ENCODE measurements around the gene TFEB. TPM values are rescaled to one million over a fixed set of nuclear protein-coding genes. Genes with fewer than 3 reads are reported as not detected.

TFEB gene
- total RNA-seq, 1 donor from 2014 or later, result 0.13 TPM

- Mint-ChIP-seq H3K27me3 (ENCODE audit: insufficient read depth, low read depth) (peaks cover 14% of the 10 kb centered on the region), H3K27ac (peak overlapping the region; percentile 18), H3K4me3 (peak overlapping the region; percentile 11), H3K9me3 (no peaks in the 10 kb centered on the region), H3K36me3 (peaks cover 9% of the 10 kb centered on the region), H3K4me1 (peaks cover 22% of the 10 kb centered on the region)
- no peak for DNase-seq (ENCODE audit: low spot score)
- H3K9me3 ChIP-seq (ENCODE audit: low read depth), result no peaks in the 10 kb centered on the region
- peak overlapping the region; percentile 23 for H3K4me2 ChIP-seq
- no peak overlapping the region for H3K4me3 ChIP-seq
- peaks cover 11% of the 10 kb centered on the region for H3K4me1 ChIP-seq
- H3K79me2 ChIP-seq (ENCODE audit: low read depth), result no peaks in the 10 kb centered on the region
- H3K27ac ChIP-seq, result peak overlapping the region; percentile 50
- no peaks in the 10 kb centered on the region for H3F3A ChIP-seq (ENCODE audit: low read depth)
- TF ChIP-seq CTCF (IDR thresholded peaks at IDR 0.05), result no peak
- no peak overlapping the region for H3K9ac ChIP-seq
- H3K36me3 ChIP-seq, result no peaks in the 10 kb centered on the region
- no peak overlapping the region for H2AFZ ChIP-seq (replicated peaks)
- no peaks in the 10 kb centered on the region for H3K27me3 ChIP-seq
- H4K20me1 ChIP-seq (ENCODE audit: low read depth), result no peaks in the 10 kb centered on the region
Measured at GRCh38 chr6:41656002-41656691, 79.3 kb downstream of the TFEB start.

- Histone ChIP-seq H3K4me1 (peaks cover 11% of the 10 kb centered on the region), H3K36me3 (no peaks in the 10 kb centered on the region), H3K79me2 (ENCODE audit: low read depth) (no peaks in the 10 kb centered on the region), H3K9me3 (ENCODE audit: low read depth) (no peaks in the 10 kb centered on the region), H4K20me1 (ENCODE audit: low read depth) (no peaks in the 10 kb centered on the region), H3K4me3 (no peak overlapping the region), H3F3A (ENCODE audit: low read depth) (no peaks in the 10 kb centered on the region), H3K27me3 (no peaks in the 10 kb centered on the region), H3K9ac (no peak overlapping the region), H2AFZ (replicated peaks) (no peak overlapping the region), H3K27ac (peak overlapping the region; percentile 50), H3K4me2 (peak overlapping the region; percentile 23)
- Mint-ChIP-seq H3K4me1 (peaks cover 23% of the 10 kb centered on the region), H3K27me3 (ENCODE audit: insufficient read depth, low read depth) (peaks cover 14% of the 10 kb centered on the region), H3K4me3 (no peak overlapping the region), H3K36me3 (peaks cover 10% of the 10 kb centered on the region), H3K9me3 (no peaks in the 10 kb centered on the region), H3K27ac (peak overlapping the region; percentile 58)
- no peak for TF ChIP-seq CTCF (IDR thresholded peaks at IDR 0.05)
- TF ChIP-seq EZH2 (IDR thresholded peaks at IDR 0.05), result no peak
- no peak for TF ChIP-seq EZH2phosphoT487 (IDR thresholded peaks at IDR 0.05)
- DNase-seq (ENCODE audit: low spot score), result peak; percentile 30
Measured at GRCh38 chr6:41655646-41656001, 79.8 kb downstream of the TFEB start.

GRCh38 chr6:41655176-41655575 is 80.2 kb downstream of the TFEB start:
- Histone ChIP-seq H3K4me3 (no peak overlapping the region), H3K9ac (no peak overlapping the region), H2AFZ (replicated peaks) (no peak overlapping the region), H3F3A (ENCODE audit: low read depth) (no peaks in the 10 kb centered on the region), H3K4me1 (peaks cover 11% of the 10 kb centered on the region), H3K4me2 (no peak overlapping the region), H4K20me1 (ENCODE audit: low read depth) (no peaks in the 10 kb centered on the region), H3K79me2 (ENCODE audit: low read depth) (no peaks in the 10 kb centered on the region), H3K27me3 (no peaks in the 10 kb centered on the region), H3K36me3 (no peaks in the 10 kb centered on the region), H3K9me3 (ENCODE audit: low read depth) (no peaks in the 10 kb centered on the region), H3K27ac (no peak overlapping the region)
- Mint-ChIP-seq H3K36me3 (peaks cover 10% of the 10 kb centered on the region), H3K4me1 (peaks cover 23% of the 10 kb centered on the region), H3K27me3 (ENCODE audit: insufficient read depth, low read depth) (peaks cover 14% of the 10 kb centered on the region), H3K9me3 (no peaks in the 10 kb centered on the region), H3K4me3 (no peak overlapping the region), H3K27ac (peak overlapping the region; percentile 58)
- DNase-seq (ENCODE audit: low spot score), result no peak
- TF ChIP-seq CTCF (IDR thresholded peaks at IDR 0.05), result no peak
- no peak for TF ChIP-seq EZH2phosphoT487 (IDR thresholded peaks at IDR 0.05)
- no peak for TF ChIP-seq EZH2 (IDR thresholded peaks at IDR 0.05)
